H7 (cell line): ENCODE data around the gene GTF2A1L. TPM values are rescaled to one million over a fixed set of nuclear protein-coding genes. Genes with fewer than 3 reads are reported as not detected.

ENCODE experiments used
- DNase-seq: peaks from one replicate; pipeline ENCODE4 v3.0.0; 2012
- H3K27me3 ChIP-seq: 2 replicates; pipeline ENCODE4 v1.6.0; 2011; ENCODE audit warnings: mild to moderate bottlenecking, low read length; ENCODE audit not compliant: control insufficient read depth, insufficient read depth
- H3K36me3 ChIP-seq: replicated peaks from 2 replicates; pipeline ENCODE4 v1.5.1; 2011; ENCODE audit warnings: low read length; ENCODE audit not compliant: control insufficient read depth, insufficient read depth
- H3K4me3 ChIP-seq: 2 replicates; pipeline ENCODE4 v1.5.1; 2011; ENCODE audit warnings: low read depth, mild to moderate bottlenecking, control low read depth, low read length, moderate library complexity; ENCODE audit not compliant: insufficient read depth
- total RNA-seq: library from RNA; depleted of rRNA; stranded (reverse); fragments of >200 nt; shearing (Covaris generic); gene quantifications from 2 replicates; pipeline ENCODE4 v1.2.3, GENCODE V29; 2014

Gene GTF2A1L
- total RNA-seq, 1 experiment from 2014 or later: 1.7 TPM

DNA sequence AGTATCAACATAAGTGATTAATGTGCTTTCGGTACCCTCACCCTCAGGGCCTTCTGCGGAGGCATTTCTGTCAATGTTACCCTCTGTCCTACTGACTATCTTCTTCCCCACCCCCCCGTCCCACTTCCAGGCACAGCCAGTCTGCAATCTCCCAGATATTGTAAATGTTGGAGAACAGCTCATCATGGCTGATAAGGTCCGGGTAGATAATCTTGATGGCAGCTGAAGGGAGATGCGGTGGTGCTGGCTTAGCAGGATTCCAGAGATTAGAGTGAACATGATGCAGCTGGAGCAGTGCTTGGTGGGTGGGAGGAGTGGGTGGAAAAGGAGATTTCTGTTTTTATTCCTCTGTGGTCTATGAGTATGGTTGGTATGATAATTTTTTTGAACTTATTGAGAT lies 15.5 kb downstream of the GTF2A1L start:
- no peak for DNase-seq
- no peaks in the 10 kb centered on the region for H3K27me3 ChIP-seq
- no peak overlapping the region for H3K4me3 ChIP-seq
- no peaks in the 10 kb centered on the region for H3K36me3 ChIP-seq

DNA sequence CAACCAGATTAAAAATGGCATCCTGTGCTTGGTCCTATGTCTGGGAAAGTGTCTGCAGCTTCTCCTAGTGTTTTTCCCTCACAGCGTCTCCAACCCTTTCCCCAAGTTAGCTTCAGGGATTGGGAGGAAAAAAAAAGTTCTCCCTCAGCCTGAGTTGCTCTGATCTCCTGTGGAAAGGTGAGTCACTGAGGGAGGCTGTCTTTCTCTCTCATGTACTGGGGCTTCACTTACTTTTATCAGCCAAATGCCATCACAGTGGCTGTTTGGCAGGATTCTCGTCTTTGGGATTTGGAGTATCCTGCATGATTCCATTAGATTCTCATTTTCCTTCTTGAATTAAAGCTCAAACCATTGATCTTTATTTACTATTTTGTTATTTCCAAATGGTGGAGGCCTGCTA lies 18.1 kb downstream of the GTF2A1L start:
- H3K4me3 ChIP-seq: no peak overlapping the region
- no peak for DNase-seq
- H3K36me3 ChIP-seq: no peaks in the 10 kb centered on the region
- H3K27me3 ChIP-seq: no peaks in the 10 kb centered on the region

DNA sequence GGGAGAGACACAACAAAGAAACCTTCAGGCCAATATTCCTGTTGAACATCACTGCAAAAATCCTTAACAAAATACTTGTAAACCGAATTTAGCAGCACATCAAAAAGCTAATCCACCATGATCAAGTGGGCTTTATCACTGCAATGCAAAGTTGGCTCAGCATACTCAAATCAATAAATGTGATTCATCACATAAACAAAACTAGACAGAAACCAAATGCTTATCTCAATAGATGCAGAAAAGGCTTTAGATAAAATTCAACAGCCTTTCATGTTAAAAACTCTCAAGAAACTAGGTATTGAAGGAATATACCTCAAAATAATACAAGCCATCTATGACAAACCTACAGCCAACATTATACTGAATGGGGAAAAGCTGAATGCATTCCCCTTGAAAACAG lies 20.6 kb downstream of the GTF2A1L start:
- Histone ChIP-seq H3K27me3 (no peaks in the 10 kb centered on the region), H3K4me3 (no peak overlapping the region), H3K36me3 (no peaks in the 10 kb centered on the region)
- DNase-seq: no peak

DNA sequence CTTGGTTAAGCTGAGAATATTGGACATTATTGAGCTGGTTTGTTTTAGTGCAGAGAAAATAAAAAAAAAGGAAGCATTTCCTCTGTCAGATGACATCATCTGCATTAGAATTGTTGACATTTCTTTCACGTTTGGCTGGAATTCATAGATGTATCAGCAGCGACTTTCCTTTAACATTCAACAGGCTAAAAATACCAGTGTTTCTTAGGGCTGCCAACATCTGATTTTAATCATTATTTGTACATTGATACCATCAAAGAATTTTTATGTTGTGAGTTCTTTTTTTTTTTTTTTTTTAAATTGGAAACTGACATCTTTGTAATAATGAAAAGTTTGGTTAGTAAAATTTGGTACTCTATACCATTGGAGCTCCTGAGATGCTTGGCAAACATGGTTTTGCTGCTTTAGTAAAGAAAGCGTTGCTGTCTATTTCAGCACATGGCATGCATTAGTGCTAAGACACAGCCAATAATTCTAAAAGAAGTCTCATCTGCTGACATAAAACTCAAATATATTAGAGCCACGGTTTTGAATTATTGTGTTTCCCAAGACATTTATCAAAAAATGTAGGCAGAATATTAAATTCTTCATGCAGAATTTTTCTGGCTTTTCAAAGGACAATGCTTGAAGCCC lies 33.6 kb downstream of the GTF2A1L start:
- DNase-seq: no peak
- H3K27me3 ChIP-seq: no peaks in the 10 kb centered on the region
- no peaks in the 10 kb centered on the region for H3K36me3 ChIP-seq
- no peak overlapping the region for H3K4me3 ChIP-seq

DNA sequence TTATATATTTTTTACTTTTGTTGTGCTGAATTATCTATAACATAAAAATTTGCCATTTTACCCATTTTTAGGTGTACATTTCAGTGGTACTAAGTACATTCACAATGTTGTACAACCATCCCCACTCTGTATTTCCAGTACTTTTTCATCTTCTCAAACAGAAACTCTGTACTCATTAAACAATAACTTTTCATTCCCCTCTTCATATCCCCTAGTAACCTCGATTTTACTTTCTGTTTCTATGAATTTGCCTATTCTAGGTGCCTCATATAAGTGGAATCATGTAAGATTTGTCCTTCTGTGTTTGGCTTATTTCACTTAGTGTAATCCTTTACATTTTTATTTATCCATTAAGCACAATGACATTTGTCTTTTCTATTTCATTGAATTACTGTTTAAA lies 51.3 kb downstream of the GTF2A1L start:
- no peaks in the 10 kb centered on the region for H3K36me3 ChIP-seq
- H3K4me3 ChIP-seq: no peak overlapping the region
- H3K27me3 ChIP-seq: no peaks in the 10 kb centered on the region
- no peak for DNase-seq

DNA sequence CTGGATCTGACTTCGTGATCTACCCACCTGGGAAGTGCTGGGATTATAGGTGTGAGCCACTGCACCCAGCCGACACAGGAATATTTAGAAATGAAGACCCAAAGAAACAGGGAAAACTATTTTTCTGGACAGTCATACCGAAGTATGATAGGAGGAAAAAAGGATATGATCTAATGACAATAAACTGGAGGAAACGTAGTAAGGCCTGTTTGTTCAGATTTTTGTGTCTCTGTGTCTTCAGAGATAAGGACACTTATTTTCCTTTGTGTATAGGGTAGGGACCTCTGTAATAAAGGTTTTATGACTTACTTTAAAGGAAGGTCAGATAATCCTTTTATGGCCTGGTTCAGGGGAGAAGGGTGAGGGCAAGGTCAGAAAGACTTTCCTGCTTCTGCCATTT lies 55.9 kb downstream of the GTF2A1L start:
- Histone ChIP-seq H3K27me3 (no peaks in the 10 kb centered on the region), H3K36me3 (no peaks in the 10 kb centered on the region), H3K4me3 (no peak overlapping the region)
- no peak for DNase-seq

DNA sequence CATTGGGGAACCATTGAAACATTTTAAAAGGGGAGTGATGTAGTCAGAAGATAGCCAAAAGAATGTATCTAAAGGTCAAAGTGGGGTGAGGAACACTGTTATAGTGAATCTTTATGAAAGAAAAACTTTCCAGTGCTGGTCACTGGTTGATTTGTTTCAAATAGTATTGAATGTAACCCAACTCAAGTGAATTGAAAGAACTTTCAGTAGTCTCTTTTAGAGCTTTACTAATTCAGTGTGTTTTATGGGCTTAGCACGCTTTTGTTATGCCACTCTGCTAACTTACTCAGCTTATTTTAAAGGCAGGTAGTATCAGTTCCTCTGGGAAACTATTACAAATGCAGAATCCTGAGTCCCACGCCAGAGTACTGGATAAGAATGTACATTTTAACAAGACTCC lies 57.3 kb downstream of the GTF2A1L start:
- no peaks in the 10 kb centered on the region for H3K36me3 ChIP-seq
- no peak overlapping the region for H3K4me3 ChIP-seq
- H3K27me3 ChIP-seq: no peaks in the 10 kb centered on the region
- DNase-seq: no peak

DNA sequence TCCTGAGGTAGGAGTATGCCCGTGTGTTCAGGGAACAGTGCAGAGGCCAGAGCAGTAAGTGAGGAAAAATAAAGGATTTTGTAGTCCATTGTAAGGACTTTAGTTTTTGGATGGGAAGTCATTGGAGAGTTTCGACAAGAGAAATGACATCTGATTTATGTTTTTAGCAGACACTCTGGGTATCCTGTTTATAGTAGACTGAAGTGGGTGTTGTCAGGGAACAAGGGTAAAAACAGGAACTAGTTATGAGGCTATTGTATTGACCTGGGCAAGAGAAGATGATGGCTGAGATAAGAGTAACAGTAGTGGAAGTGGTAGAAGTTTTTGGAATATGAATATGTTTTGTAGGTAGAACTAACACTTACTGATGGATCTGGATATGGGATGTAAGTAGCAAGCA lies 59.8 kb downstream of the GTF2A1L start:
- H3K36me3 ChIP-seq: no peaks in the 10 kb centered on the region
- DNase-seq: no peak
- no peaks in the 10 kb centered on the region for H3K27me3 ChIP-seq
- no peak overlapping the region for H3K4me3 ChIP-seq

DNA sequence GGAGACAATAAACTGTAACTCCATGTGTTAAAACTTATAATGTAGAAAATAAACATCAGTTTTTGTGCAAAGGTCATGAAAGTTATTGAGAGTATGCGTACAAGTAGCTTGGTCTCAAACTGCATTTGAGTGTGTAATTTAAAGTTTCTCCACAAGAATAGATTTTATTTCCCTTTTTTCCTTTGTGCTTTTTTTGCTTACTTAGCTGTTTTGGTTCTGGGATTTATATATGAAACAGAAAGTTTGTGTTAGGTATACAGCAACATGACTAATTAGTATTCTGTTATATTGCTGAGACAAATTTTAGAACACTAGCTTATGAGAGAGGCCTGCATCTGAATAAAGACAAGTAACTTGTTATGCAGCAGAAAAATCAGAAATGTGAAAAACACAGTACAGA lies 67.5 kb downstream of the GTF2A1L start:
- H3K4me3 ChIP-seq: no peak overlapping the region
- no peak for DNase-seq
- no peaks in the 10 kb centered on the region for H3K36me3 ChIP-seq
- no peaks in the 10 kb centered on the region for H3K27me3 ChIP-seq

DNA sequence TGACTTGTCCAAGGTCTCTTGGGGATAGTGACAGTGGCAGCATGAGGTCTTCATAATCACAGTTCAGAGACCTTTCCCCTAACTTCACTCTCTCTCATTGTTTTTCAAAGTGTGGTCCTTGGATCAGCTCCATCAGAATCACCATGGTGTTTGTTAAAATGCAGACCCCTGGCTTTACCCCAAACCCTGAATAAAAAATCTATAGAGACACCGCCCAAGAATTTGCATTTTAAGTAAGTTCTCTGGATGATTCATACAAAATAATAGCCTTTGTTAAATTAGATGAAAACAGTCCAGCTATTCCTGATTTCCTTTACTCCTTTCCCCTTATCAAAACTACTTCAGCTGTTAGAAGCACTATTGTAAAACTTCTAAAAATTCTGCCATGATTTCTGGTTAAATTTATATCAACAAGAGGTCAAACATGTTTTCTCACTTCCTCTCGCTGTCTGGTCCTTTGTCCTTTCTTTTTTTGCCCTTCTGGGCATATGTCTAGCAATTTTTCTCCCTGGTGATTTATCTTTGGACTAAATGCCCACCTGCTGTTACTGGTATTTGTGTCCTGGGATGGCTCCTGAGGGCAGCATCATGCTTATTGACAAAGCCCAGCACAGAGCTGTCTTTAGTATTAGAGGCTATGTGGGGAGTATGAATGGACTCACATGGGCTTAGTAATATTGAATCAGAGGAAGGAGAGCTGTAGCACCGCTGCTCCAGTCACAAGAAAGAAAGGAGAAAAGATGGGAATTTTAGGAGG lies 74.5 kb downstream of the GTF2A1L start:
- H3K27me3 ChIP-seq: no peaks in the 10 kb centered on the region
- H3K4me3 ChIP-seq: no peak overlapping the region
- H3K36me3 ChIP-seq: no peaks in the 10 kb centered on the region
- no peak for DNase-seq

DNA sequence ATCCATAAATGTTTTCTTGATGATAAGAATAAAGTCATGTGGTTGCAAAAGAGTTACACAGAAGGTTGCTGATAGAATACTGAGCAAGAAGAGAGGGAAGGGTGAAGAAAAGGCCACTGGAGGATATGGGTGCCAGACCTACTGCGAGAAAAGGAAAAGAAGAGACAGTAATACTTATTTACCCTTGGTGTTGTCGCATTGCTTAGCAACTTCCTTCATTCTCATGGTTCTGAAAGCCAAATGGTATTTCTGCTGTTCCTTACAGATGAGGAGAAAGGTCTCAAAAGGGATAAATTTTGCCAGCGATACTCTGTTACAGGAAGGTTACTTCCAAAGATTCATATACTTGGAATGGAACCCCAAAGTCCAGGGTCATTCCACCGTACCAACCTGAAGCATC lies 75.4 kb downstream of the GTF2A1L start:
- H3K36me3 ChIP-seq: no peaks in the 10 kb centered on the region
- H3K27me3 ChIP-seq: no peaks in the 10 kb centered on the region
- no peak for DNase-seq
- no peak overlapping the region for H3K4me3 ChIP-seq

DNA sequence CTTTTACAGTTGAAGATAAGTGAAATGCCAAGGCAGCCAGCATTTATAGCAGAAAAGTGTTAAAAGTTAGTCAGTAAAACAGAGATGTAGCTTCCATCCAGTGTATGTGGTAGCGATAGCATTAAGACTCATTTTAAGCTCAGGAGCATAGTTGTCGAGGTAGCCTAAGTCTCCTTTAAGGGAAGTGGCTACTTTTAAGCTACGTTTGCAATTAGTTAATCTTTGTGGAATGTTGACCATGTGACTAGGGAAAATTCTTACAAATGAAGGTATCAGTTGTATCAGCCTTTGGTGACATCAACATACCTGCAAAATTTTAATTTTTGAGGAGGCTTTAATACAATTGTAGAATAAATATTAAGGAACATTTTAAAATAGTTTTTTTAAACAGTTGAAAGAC lies 76.0 kb downstream of the GTF2A1L start:
- H3K36me3 ChIP-seq: no peaks in the 10 kb centered on the region
- no peak for DNase-seq
- H3K4me3 ChIP-seq: no peak overlapping the region
- H3K27me3 ChIP-seq: no peaks in the 10 kb centered on the region

DNA sequence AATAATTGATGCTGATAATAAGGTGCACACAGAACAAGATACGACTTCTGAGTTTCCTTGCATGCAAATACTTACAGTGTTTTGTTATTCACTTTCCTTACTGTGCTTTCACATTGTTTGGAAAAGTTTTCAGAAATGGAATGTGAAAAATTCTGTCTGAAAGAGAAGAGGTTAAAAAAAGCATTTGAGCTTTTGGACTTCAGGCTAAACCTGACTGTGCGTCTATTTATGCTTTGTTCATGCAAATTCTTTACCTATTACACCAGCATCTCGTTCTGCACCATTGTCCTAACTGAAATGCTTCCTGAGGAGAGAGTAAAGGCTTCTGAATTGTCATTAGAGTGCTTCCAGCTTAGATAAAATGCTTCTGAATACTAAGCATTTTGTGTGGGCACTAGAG lies 76.5 kb downstream of the GTF2A1L start:
- no peak for DNase-seq
- no peak overlapping the region for H3K4me3 ChIP-seq
- no peaks in the 10 kb centered on the region for H3K27me3 ChIP-seq
- H3K36me3 ChIP-seq: no peaks in the 10 kb centered on the region

DNA sequence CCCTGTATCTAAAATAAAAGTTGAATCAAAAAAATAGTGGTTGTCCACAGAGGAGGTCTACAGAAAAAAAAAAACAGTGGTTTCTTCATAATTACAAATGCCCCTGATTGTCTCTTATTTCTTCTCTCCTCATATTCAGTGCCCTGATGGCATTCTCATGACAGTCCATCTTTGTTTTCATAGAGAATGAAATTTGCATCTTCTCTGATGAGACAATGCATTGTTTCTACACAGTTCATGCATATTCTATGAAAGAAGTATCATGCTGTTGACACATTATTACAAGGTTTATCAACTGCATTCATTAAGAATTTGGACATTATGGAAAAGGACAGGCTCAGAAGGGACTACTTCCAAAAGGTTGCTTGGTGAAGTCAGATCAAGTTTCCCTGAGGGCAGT lies 78.3 kb downstream of the GTF2A1L start:
- H3K27me3 ChIP-seq: no peaks in the 10 kb centered on the region
- H3K4me3 ChIP-seq: no peak overlapping the region
- no peaks in the 10 kb centered on the region for H3K36me3 ChIP-seq
- DNase-seq: no peak

DNA sequence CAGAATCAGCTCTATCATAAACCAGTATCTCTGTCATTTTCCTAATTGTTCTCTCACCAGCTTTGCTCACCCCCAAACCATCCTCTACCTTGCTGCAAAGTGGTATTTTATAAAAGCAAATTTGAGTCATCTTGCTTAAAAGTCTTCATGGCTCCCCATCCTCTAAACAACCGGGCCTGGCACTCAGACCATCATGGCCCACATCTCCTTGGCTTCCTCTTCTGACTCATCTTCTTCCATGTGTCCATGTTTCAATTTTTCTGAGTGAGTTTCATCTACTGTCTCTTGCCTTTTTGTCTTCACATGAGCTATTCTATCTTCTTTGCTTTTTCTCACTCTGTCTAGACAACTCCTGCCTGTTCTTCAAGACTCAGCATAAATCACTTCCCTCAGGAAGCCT lies 79.2 kb downstream of the GTF2A1L start:
- no peak overlapping the region for H3K4me3 ChIP-seq
- DNase-seq: no peak
- H3K27me3 ChIP-seq: no peaks in the 10 kb centered on the region
- no peaks in the 10 kb centered on the region for H3K36me3 ChIP-seq
